ENCODE results near the gene ANKRD42.

GRCh38 chr11:83192606-83193245, 786 bp upstream of the ANKRD42 start:
- TF ChIP-seq RCOR1 (IDR thresholded peaks at IDR 0.05; ENCODE audit: borderline replicate concordance in 1 of 2, low read depth in 2 of 2, low read length in 2 of 2) (no peak), FOS (IDR thresholded peaks at IDR 0.05; ENCODE audit: extremely low read depth, insufficient read length) (no peak), EP300 (IDR thresholded peaks at IDR 0.05; ENCODE audit: low read length) (no peak), ZNF121 (CRISPR knock-in tag; conservative IDR thresholded peaks at IDR 0.05) (no peak), MBD2 (IDR thresholded peaks at IDR 0.05; ENCODE audit: borderline replicate concordance, low read depth) (no peak), DACH1 (IDR thresholded peaks at IDR 0.05; ENCODE audit: partially characterized antibody) (no peak), ZNF316 (IDR thresholded peaks at IDR 0.05) (no peak), CTCF (IDR thresholded peaks at IDR 0.05 in 2 of 3, conservative IDR thresholded peaks at IDR 0.05 in 1 of 3; ENCODE audit: insufficient read depth in 2 of 3, low read depth in 1 of 3, low read length in 3 of 3) (no peak), POLR2A (conservative IDR thresholded peaks at IDR 0.05) (no peak), MAX (CRISPR knock-in tag; IDR thresholded peaks at IDR 0.05) (no peak), SNRNP70 (optimal IDR thresholded peaks at IDR 0.05; ENCODE audit: low read depth, low read length) (no peak)
